ENCODE measurements around the gene OPRM1.

GRCh38 chr6:154099211-154099610 is 60.2 kb downstream of the OPRM1 start:
- TF ChIP-seq POLR2A (IDR thresholded peaks at IDR 0.05): no peak
- TF ChIP-seq, protein P1, sequence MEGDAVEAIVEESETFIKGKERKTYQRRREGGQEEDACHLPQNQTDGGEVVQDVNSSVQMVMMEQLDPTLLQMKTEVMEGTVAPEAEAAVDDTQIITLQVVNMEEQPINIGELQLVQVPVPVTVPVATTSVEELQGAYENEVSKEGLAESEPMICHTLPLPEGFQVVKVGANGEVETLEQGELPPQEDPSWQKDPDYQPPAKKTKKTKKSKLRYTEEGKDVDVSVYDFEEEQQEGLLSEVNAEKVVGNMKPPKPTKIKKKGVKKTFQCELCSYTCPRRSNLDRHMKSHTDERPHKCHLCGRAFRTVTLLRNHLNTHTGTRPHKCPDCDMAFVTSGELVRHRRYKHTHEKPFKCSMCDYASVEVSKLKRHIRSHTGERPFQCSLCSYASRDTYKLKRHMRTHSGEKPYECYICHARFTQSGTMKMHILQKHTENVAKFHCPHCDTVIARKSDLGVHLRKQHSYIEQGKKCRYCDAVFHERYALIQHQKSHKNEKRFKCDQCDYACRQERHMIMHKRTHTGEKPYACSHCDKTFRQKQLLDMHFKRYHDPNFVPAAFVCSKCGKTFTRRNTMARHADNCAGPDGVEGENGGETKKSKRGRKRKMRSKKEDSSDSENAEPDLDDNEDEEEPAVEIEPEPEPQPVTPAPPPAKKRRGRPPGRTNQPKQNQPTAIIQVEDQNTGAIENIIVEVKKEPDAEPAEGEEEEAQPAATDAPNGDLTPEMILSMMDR (IDR thresholded peaks at IDR 0.05): no peak
- no peak for TF ChIP-seq POLR2AphosphoS5 (IDR thresholded peaks at IDR 0.05)
